Femur (tissue), 1 donor: Measurements from ENCODE around the gene DRC1.

Source experiments
- DNase-seq: peaks from one replicate; pipeline ENCODE4 v3.0.0-alpha.2; 2017

DRC1 gene

DNA sequence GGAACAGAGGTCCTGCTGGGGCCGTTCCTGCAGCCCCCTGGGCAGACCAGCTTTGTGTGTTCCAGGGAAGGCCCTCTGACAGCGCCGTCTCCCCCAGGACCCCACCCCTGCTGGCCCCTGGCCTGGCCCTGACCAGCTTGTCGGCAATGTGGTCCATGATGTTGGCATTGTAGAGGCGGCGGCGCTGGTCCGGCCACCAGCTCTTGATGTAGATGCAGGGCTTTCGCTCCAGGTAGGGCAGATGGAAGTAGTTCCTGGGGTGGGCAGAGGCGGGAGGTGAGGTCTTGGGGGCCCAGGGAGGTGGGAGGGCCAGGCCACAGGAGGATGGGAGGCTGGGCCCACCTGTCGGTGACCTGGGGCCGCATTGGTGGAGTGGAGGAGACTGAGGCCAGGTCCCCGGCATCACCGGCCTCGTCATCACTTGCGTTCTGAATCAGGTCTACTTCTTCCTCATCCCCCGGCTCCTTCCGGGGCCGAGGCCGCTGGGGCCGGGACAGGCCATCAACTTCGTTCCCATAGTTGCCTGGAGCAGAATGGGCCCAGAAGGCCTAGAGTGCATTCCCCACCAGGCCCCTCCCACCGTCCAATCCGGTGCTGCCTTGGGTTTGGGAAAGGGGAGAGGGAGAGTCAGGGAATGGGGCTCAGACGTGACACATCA, 77.5 kb downstream of the DRC1 start:
- DNase-seq: no peak

DNA sequence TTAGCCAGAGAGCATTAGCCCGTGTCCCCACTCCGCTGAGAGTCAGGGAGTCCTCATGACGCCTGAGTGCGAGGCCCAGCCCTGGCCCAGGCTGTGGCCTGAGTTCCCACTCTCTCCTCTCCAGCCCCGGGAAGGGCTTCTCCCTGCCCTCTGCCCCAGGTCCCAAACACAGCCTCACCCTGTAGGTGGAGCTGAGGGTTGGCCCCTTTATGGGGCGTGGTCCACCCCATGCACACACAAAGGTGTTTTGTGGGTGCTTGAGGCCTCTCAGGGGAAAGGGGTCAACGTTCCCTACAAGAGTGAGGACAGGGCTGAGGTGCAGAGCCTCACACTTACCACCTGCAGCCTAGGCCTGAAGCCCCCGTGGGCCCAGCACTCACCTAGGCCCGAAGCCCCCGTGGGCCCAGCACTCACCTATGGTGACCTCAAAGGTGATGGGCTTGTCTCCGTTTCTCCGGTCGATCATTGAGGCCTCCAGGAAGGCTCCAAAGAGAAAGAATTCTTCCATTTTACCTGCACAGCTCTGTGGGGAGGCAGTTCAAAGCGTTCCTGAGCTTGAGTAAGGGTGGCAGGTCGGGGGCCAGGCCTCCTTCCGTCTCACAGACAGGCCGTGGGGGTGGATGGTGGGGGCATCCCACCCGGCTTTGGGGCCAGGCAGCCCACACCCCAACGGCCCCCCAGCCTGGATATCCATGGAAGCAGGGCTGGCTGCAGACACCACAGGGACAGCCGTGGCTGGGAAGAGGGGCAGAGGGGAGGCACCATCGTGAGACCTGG, 78.3 kb downstream of the DRC1 start:
- DNase-seq: no peak

DNA sequence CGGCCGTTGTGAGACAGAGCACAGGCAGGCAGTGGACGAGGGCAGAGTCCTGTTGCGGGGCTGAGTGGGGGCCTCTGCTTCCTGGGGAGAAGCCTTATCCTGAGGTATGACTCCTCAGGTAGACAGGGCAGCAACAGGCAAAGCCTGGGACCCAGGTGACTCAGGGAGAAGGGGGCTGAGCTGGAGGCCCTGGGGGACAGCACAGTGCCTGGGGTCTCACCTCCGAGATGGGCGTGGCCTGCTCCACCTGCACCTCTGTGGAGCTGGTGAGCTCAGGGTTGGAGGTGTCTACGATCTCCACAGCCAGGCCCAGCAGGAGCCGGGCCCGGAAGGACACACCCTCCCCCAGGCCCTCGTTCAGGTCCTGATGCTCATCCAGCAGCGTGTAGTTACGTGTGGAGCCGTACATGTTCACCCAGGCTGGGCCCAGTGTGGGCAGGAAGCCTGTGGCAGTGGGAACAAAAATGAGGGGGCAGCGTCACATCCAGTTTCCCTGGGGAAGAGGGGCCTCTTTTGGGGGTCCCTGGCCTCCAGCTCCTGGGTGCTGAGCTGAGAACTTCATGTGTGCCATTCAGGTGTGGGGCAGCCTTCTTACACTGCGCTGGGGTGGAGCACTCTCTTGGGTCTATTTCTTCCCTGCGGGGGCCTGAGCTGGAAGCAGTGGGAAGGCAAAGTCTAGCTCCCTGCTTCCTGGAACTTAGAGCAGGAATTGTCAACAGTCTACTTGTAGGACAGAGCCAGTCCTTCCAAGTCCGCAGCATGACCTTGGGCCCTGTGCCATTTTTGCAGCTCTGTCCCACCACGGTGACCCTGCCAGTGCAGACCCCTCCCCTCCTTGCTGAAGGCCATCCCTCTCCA, 79.1 kb downstream of the DRC1 start:
- no peak for DNase-seq

DNA sequence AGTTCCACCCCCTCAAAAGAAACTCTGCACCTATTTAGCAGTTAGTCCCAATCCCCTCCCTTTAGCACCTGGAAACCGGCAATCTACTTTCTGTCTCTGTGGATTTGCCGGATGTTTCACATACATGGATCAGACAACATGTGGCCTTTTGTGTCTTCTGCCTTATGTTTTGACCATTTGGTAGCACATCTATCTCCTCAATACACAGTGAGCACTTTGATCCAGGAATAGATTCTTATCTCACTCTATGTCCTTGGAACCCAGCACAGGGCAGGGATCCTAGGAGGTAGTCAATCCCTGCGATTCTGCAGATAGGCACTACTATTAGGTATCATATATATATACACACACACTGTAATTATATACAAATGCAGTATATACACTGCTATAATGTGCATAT, 80.0 kb downstream of the DRC1 start:
- DNase-seq: no peak

DNA sequence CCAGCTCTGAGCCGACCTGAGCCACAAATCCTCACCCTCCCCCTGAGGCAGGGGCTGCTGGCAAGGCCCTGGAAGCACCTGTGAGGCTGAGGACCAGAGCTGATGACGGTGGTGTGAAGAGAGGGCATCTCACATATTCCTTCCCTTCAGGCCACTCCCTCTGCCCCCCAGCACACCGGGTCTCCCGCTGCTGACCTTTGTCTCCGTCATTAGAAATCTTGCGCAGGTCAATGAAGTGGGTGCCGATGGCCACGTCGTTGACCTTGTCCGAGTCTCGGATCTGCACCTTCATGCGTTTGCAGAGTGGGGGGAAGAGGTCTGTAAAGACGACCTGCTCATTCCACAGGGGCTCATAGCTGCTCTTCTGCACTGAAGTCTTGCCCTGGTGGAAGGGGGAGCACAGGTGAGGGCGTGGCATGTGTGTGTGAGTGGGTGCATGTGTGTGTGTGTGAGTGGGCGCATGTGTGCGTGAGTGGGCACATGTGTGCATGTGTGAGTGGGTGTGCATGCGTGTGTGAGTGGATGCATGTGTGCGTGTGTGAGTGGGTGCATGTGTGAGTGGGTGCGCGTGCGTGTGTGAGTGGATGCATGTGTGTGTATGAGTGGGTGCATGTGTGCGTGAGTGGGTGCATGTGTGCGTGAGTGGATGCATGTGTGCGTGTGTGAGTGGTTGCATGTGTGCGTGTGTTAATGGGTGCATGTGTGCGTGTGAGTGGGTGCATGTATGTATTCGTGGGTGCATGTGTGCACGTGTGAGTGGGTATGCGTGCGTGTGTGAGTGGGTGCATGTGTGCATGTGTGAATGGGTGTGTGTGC, 80.7 kb downstream of the DRC1 start:
- no peak for DNase-seq

DNA sequence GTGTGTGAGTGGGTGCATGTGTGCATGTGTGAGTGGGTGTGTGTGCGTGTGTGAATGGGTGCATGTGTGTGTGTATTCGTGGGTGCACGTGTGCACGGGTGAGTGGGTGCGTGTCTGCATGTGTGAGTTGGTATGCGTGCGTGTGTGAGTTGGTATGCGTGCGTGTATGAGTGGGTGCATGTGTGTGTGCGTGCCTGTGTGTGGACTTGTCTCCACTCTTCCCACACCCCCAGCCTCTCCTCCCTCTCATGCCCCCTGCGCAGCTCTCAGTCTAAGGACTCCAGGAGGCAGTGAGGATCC, 81.3 kb downstream of the DRC1 start:
- no peak for DNase-seq

DNA sequence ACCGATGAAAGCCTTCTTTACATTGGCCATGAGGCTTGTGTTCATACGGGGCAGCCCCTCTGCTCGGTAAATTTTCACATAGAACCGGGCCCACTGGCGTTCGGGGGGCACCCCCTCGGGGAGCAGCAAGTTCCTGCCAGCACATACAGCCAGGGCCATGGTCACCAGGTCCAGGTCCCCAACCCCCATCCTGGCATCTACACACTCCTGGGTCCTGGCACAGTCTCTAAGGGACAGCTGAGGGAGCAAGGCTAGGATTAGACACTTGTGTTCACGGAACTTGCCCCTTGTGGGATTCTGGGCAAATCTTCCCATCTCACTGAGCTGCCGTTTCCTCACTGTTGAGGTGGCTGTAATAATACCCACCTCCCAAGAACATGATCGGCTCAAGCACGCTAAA, 81.8 kb downstream of the DRC1 start:
- peak; percentile 42 for DNase-seq

DNA sequence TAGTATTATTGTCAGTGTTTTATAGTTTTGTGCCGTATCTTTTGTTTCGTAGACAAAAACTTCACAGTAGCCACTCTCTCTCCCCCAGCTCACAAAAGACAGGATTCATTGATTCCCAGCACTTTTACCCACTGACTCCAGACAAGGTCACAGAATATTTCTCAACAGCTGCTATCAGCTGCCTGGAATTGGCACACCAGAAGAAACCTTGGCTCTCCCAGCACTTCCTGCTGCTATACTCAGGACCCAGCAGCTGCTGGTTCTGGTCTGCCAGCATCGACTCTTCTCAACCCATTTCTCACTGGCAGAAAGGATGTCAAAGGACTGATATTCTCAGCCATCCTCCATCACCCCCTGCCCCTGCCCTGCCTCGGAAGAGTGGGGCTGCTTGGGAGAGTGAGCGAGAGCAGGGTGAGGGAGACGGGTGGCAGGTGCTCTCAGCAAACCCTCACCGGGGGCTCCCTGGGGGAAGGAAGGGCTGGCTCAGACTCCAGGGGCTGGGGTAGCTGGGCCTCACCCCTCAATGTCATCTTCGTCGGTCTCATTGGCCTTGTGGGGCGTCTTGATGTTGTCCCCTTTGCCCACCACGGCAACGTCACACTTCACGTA, 82.3 kb downstream of the DRC1 start:
- DNase-seq: peak; percentile 62

DNA sequence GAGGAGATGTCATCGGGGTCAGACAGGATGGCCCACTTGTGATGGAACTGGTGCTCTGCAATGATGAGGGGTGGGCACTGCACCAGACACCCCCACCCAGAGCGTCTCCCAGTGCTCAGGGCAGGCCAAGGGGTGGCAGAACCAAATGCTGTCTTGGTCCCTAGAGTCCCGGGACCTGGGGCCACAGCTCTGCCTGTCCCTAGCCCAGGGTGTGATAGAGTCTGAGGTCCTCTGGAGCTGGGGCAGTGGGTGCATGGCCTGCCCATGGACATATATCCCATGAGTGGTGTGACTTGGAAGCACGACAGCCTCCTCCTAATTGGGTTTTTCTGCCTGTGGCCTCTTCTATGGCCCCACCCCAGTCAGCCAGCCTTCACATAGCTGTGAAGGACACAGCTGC, 82.9 kb downstream of the DRC1 start:
- no peak for DNase-seq

DNA sequence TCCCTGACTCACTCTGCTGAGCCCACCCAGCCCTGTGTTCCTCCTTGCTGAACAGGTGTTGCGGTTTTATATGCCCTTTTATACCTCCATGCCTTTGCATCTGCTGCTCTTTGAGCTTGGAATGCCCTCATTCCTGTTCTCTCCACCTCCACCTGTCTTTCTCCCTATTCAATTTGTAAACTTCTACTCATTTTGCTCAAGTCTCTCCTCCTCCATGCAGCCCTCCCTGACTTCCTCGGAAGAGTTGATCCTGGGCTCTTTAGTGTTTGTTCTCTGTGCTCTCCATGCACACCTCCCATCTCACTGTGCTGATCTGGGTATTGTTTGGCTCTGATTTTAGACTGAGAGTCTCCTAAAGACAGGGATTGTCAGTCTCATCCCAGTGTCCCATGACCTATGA, 83.4 kb downstream of the DRC1 start:
- DNase-seq: no peak

DNA sequence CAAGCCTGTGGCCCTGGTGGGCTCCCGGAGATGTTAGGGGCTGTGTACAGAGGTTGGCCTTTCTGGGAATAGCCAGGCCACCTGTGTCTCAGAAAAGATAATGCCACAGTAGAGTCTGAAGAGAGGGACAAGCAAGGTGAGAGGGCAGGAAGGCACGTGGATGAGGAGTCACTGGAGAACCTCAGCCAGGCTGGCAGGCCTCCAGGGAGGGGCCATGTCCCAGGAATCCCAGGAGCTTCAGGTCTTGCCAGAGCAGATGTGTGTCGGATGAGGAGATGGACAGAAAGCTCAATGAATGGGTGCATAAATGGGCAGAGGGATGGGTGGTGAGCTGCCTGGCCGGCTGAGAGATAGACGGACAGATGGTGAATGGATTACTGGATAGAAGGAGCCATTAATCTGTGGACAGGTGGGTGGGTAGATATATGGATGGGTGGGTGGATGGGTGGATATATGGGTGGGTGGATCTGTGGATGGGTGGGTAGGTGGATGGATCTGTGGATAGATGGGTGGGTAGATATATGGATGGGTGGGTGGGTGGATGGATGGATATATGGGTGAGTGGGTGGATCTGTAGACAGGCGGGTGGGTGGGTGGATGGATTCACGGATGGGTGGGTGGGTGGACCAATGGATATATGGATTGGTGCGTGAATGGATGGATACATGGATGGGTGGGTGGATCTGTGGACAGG, 84.2 kb downstream of the DRC1 start:
- DNase-seq: no peak

DNA sequence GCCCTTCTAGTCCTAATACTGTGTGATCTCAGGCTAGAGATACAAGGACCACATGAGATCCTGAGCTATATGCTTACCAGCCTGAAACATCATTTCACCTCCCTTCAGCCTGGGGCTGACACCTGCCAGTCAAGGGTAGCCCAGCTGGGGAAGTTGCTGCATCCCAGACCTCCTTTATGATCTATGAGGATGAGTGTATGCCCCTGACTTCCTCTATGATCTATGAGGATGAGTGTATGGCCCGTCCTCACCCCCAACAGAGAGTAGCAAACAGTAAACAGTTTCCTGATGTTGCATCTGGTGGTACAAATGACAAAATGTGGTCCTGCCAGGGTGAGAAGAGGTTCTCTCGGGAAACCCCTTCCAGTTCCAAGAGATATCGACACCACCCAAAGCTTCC, 85.1 kb downstream of the DRC1 start:
- DNase-seq: no peak

DNA sequence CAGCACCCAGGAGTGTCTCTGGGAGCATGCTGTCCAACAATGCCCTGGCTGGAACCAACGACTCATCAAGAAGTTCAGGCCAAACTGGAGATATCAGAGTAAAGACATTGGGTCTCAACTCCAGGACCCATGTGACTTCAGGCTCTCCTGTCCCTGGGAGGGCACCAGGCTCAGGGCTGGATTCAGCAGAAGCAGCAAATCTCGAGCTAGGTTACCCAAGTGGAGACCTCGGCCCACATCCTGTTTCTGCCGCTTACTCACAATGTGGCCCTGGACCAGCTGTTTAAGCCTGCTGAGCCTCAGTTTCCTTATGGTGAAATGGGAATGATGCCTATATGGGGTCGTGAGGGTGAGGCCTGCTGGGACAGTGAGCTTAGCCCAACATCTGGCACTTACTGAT, 85.5 kb downstream of the DRC1 start:
- DNase-seq: no peak

DNA sequence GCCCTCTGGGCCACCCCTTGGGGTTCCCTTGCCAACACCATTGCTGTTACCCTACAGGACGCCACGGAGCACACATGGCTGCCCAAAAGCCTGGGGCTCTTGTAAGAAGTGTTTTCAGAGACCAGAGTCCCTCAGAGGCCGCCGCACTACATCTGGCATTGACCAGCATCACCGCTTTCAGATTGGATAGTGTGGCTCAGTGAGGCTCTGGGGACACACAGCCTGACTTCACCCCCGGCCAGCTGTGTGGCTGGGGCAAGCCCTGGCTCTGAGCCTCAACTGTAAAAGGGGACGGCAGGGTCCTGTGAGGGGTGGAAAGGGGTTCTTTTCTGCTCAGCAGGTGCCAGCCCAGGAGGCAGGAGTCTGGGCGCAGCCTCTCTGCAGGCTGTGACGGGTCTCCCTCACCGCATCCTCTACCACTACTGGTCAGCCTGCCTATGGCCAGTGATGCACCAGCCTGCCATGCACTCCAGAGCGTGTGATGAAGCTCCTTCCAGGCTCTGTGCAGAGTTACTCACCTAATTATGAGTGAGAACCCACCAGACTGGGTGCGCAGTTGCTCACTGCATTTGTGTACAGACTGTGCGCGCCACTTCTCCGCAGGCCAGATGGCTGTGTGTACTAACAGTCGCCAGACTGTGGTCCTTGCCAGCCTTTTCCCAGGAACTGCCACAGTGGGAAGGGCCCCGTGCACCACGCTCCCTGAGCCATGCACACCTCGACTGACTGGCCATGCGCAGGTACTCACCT, 86.9 kb downstream of the DRC1 start:
- no peak for DNase-seq

DNA sequence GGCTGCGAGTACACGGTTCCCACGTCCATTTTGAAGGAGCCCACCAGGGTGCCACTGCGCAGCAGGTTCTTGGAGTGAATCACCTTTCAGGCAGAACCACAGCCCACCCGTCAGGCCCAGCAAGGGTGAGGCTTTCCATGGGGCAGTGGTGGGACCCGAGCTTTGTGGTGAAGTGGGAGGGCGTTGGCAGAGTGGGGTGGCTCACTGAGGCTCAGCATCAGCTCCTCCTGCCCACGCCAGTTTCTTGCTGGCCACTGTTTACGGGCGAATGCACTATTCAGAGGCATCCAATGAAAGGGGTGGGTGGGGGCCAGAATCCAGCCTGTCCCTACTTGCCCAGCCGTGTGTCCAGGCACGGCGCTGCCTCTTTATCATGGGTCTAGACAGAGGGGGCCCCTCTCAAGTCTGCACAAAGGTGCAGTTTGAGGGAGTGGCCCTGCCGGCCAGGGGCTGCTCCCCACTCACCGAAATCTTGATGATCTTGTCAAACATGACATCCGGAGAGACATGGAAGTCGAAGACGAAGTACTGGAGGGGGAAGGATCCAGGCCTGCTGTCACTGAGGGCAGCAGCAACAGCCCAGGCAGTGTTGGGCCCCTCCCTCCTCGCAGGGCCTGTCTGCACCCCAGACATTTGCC, 87.6 kb downstream of the DRC1 start:
- DNase-seq: no peak

DNA sequence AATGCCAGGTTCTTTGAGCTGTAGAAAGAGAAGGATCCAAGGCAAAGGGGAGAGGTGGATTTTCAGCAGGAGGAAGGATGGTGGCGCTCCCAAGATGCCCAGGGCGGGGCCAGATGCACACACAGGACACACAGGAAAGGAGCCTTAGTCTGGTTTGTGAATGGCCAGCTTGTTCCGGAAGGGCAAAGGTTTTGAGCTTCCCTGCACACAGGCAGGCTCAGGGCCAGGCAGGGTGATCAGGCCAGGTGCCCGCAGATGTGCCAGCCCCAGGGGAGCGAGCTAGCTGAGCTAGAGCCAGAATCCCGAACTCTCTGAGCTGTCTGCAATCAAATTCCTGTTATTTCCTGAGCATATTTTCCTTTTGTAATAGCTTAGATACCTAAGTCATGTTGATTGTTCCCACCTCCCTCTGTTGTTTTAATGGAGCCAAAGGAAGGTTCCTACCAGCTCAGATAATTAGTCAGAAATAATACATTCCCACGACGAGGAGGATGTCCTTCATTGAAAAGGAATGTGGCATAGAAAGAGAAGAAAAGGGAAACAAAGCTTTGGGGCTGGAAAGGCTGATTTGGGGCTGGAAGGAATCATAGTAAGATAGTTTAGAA, 89.9 kb downstream of the DRC1 start:
- no peak for DNase-seq

DNA sequence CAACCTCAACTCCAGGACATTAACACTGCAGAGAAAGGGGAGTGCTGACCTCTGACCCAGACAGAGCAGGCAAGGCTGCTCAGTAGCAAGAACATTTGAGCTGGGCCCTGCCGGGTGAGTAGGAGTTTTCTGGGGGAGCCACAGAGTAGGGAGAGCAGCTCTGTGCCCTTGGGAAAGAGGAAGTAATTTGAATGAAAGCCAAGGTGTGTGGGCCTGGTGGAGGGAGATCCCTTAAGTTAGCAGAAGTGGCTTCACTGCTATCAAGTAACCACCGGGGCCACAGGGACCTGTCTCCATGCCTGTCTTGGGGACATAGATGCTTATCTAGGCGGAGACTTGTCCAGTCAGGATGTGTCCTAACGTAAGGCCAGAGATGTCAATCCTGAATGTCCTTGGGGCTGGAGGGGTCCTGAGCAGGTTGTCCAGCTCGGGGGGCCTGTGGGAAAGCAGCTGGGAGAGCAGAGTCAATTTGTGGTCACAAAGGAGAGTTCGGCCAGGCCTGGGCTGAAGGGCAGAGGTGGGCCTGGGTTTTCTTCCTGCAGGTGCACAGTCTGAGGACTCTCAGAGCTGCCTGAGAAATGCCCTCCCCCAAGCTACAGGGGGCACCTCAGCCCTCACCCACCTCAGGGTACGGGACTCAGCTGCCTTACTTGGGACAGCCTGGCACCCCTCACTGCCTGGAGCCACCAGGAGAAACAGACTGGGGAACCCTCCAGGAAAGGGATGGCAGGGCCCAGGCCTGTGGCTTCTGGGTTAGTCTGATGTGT, 91.2 kb downstream of the DRC1 start:
- DNase-seq: no peak

DNA sequence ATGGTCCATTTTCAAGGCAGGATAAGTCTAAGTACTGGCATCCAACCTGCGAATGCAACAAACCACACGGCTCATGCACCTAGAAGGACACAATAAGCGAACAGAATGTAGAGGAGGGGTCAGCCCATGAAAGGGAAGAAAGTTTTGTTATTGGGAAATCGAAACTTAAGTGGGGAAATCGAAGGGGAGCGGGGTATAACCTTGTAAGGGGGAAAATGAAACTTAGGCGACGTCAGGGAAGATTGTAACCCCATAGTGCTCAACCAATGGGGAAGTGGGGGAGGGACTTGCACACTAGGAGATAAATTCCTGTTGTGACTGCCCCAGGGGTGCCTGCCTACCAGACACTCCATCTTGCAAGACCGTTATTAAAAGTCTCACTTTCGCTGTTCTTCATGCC, 91.8 kb downstream of the DRC1 start:
- DNase-seq: no peak

DNA sequence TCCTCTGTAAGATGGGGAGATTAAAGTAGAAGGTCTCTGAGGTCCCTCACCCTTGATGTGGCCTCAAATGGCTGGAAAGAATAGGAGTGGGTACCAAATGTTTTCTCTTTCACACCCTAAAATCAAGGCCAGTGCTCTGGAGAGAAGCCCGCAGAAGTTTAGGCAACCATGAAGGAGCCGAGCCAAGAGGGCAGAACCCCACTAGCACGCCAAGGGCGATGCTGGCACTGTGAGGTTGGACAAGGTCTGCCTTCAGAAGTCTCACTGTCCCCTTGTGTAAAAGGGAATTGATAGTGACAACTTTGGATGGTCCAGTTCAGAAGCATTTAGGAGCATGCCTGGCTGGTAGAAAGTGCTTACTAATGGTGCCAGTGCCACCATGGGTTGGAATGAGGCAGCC, 92.5 kb downstream of the DRC1 start:
- DNase-seq: no peak

DNA sequence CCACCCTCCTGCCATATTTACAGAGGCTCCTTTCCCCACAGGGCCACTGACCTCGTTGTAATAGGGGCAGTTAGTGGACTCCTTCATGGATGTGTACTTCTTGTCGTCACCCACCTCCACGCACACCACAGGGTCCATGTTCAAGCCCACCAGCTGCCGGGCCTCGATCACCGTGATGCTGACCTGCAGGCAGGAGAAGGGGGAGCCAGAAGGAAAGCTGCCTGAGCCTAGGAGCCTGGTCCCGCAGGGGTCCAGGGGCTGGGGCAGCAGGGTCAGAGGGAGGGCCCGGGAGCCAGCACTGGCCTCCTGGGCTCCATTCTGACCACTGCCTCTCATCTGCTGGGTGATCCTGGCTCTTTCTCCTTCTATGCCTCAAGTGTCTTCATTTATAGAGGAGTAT, 93.2 kb downstream of the DRC1 start:
- no peak for DNase-seq
